Stomach (tissue), 4 donors: Measurements from ENCODE around the gene RGS7BP.

Experiments
- CTCF ChIP-seq, 7 experiments: fragments of 450-650 bp in 4 of 7; fragments of 200-600 bp in 3 of 7; sonication (generic) in 3 of 7; IDR thresholded peaks; one replicate each; pipeline ENCODE4 v1.5.1; 2016 to 2019; ENCODE audit warnings: antibody characterized with exemption in 7 of 7, control low read depth in 2 of 7, mild to moderate bottlenecking in 1 of 7
- EP300 ChIP-seq: sonication (generic); formaldehyde crosslinking; IDR thresholded peaks from one replicate; pipeline ENCODE4 v1.6.1; 2017; ENCODE audit warnings: antibody characterized with exemption
- POLR2A ChIP-seq, 4 donors: fragments of 450-650 bp; IDR thresholded peaks; one replicate each; pipeline ENCODE4 v1.6.1; 2016; ENCODE audit warnings: antibody characterized with exemption in 4 of 4, control low read depth in 2 of 4, mild to moderate bottlenecking in 1 of 4, moderate library complexity in 1 of 4

- TF ChIP-seq EP300 (no peak), CTCF (IDR thresholded peaks at IDR 0.05) (no peak), POLR2A (IDR thresholded peaks at IDR 0.05) (no peak)
These were observed 52.1 kb downstream of the RGS7BP start for GRCh38 chr5:64557911-64558310.
